NCI-H1105 (cell line): ENCODE results near the gene MME.

ENCODE experiments used
- DNase-seq: peaks from one replicate; lab custom pipeline; 2025; lab: John Stamatoyannopoulos, UW

MME gene

DNA sequence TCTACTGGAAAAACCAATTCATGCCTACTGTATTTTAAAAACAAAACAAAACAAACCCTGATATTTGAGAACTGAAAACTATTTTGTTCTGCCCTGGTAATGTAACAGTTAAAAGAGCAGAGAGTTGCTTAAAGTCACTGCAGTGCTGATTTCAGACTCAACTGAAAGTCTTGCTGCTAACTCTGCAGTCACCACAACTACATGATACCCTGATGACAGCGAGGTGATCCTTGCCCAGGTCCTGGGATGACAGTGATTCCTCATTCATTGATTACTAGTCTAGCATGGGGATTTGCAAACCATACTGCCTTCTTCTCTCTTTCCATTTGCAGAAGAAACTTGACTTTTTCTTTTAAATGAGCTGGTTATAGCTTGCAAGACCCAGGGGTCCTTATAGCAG lies 67.5 kb downstream of the MME start:
- no peak for DNase-seq

DNA sequence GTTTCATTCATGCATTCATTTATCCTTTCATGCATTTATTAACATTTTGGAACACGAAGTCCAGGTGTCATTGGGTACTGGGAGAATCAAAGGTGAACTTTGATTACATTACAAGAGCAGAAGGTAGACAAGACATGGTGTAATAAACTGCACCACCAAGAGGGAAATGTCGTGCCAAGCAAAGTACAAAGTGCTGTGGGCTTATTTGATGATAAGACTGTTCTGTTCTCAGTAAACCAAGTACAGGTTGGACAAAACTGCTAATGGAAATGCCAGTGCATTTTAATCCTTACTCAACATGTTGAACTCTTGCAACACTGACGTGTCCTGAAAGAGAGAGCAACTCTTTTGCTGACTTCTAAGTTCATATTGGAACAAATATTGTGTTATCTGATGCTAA lies 69.4 kb downstream of the MME start:
- DNase-seq: no peak

- no peak for DNase-seq
Observed at GRCh38 chr3:155153242-155154186, 73.4 kb downstream of the MME start.

GRCh38 chr3:155154255-155154654 lies 74.1 kb downstream of the MME start:
- no peak for DNase-seq

GRCh38 chr3:155158346-155159037 lies 78.4 kb downstream of the MME start:
- DNase-seq: no peak

GRCh38 chr3:155159301-155159700 lies 79.2 kb downstream of the MME start:
- DNase-seq: no peak

- no peak for DNase-seq
Observed at GRCh38 chr3:155161640-155162292, 81.6 kb downstream of the MME start.

DNA sequence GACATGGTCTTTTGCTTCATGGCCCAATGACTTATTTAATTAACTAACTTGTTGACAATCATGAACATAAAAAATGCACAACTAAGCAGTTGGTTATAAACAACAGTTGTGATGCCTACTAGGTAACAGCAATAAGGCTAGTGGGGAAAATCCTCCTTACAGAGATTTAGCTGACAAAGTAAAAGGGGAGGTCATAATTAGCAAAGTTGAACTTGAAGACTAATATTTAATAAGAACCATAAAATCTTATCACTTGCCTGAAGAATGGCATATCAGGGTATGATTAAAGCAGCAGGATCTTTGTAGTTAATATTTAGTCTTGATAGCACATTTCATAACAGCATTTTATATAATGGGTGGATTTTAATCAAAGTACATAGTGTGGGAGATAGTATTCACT lies 84.2 kb downstream of the MME start:
- no peak for DNase-seq

GRCh38 chr3:155166441-155166840 lies 86.3 kb downstream of the MME start:
- DNase-seq: no peak

- DNase-seq: no peak
Observed at GRCh38 chr3:155169197-155169596, 89.1 kb downstream of the MME start.

- DNase-seq: no peak
Observed at GRCh38 chr3:155173771-155174170, 93.7 kb downstream of the MME start.

DNA sequence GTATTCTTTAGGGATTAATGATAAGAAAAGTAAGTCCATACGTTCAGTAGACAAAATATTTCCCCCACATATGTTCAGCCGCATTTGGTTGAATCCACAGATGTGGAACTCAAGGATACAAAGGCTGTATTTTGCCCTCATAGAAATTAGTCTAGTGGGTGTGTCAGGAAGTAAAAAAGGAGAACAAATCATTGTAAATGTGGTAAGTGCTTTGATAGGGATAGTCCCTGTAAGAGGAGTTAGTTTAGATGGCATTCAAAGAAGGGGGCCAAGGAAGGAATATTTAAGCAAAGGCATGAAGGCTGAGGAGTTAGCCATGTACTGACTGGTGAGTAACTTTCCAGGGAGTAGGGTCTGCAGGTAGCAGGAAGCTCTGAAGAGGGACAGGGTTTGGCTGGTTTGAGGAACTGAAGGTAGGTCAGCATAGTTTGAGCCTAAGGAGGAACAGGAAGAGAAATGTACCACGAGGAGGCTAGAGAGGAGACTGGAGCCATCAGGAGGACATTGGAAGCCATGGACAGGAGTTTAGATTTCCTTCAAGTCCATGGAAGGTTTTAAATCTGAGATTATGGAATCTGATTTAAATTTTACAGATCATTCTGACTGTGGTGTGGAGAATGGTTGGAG lies 98.8 kb downstream of the MME start:
- DNase-seq: no peak

GRCh38 chr3:155179437-155179827 lies 99.3 kb downstream of the MME start:
- no peak for DNase-seq

DNA sequence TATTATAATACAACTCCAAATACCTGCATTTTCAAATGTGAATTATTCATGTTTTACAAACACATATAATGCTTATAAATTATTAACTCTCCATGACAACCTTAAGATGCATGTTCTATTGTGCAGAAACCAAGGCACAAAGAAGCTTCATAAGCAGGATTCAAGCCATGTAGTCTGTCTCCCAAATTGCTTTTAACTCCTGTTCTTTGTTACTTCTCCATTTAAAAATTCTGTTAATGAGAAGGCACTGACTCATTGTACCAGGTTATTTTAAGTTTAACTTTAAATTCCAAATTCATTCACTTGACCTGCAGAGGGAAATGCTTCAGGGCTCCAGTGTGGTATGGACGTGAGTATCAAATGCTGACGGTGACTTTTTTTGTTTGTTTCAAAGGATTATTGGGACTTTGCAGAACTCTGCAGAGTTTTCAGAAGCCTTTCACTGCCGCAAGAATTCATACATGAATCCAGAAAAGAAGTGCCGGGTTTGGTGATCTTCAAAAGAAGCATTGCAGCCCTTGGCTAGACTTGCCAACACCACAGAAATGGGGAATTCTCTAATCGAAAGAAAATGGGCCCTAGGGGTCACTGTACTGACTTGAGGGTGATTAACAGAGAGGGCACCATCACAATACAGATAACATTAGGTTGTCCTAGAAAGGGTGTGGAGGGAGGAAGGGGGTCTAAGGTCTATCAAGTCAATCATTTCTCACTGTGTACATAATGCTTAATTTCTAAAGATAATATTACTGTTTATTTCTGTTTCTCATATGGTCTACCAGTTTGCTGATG lies 100.0 kb downstream of the MME start:
- no peak for DNase-seq

DNA sequence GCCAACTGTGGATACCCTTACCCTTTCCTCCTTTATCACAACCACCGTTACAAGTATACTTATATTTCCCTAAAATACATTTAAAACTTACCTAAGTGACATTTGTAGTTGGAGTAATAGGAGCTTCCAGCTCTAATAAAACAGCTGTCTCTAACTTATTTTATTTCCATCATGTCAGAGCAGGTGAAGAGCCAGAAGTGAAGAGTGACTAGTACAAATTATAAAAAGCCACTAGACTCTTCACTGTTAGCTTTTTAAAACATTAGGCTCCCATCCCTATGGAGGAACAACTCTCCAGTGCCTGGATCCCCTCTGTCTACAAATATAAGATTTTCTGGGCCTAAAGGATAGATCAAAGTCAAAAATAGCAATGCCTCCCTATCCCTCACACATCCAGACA lies 102.3 kb downstream of the MME start:
- no peak for DNase-seq

DNA sequence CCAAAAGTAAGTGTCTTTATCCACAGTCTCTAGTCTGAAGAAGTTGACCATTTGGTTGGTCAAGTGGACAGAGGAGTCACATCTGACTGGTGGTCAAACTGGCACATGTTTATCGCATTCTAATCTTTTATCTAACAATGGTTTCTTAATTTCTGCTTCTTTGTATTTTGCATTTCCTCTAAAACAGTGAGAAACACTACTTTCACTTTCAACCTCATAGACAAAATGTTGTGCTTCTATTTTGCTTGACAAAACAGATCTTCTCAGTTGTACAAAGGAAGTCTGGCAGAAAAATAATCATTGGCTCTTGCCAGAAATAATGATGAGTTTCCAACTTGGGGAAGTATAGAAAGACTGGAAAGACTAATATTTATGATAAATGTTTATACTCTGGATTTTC lies 103.9 kb downstream of the MME start:
- no peak for DNase-seq

DNA sequence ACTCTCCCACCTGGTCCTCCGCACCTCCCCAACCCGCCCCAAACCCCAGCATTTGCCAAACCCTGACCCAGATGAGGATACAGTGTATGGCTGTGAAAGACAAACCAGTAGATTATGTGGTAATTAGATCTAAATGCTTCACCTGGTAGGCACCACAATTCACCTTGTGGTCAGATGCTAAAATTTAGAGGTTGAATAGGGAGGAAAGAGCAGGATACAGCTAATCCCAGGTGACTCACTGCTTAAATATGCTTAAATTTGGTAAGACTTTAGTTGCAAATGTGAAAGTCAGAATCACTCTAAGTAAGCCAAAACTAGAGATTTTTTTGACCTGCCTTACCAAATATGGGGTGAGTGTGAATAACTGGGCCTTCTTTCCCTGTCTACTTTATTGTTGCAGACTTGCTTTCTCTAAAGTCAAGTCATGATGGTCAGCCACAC lies 105.5 kb downstream of the MME start:
- no peak for DNase-seq

GRCh38 chr3:155188031-155188430 lies 107.9 kb downstream of the MME start:
- no peak for DNase-seq

DNA sequence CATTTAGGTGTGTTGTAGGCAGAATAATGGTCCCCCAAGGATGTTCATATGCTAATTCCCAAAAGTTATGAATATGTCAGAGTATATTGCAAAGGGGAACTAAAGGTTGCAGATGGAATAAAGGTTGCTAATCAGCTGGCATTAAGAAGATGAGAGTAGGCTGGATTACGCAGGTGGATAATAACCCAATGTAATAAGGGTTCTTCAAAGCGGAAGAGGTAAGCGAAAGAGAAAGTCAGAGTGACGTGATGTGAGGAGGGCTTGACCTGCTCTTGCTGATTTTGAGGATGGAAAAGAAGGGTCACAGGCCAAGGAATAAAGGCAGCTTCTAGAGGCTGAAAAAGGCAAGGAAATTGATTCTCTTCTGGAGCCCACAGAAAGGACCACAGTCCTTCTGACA lies 109.4 kb downstream of the MME start:
- DNase-seq: no peak

DNA sequence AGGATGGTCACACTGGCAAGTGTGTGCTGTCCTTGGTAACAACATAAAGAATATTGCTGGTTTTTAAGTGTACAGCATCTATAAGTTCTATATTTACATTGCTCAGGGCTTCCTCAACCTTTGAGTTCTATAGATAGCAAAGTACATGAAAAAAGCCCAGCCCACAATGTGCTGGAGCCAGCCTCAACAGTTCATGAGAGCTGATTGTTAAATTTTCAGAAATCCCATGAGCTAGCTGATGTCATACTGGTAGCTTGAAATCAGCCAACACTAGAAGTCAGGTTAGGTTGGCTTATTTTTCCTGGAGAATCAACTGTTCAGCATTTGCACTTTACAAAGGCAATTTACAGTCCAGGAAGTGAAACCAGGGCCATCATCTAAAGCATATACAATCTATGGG lies 110.6 kb downstream of the MME start:
- DNase-seq: no peak

DNA sequence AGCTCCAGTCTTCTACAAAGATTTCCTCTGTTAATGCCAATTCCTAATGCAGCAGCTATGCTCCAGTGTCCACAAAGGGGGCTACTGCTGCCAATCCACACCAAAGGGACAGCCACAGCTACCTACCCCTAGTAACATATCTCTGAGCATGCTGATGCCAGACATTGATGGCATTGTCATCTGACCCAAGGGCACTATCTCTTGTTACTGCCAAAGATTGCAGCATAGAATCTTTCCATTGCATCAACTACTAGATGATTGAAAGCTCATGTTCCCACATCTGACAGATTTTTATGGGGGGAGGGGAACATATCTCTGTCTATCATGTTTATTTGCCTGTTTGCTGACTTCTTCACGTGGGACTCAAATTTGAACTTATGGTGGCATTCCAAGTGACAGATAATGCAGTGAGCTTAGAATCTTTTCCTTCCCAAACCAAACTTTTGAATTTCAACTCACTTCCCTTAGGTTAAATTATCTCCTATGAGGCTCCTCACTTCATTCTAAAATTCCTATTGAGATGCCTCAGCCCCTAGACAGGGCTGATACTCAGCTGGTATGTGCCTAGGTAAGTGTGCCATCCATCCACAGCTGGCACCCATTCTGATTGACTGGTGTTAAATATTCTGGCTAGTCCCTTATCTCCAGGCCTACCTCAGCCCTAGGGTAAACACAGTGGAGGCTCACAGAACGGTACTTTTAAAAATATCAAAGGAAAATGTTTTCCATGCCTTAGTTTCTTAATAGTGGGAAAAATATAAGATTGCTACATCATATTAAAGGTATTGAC lies 113.0 kb downstream of the MME start:
- DNase-seq: no peak
